Neural crest cell (in vitro differentiated cells): ENCODE results near the gene WNT3. TPM values are rescaled to one million over a fixed set of nuclear protein-coding genes. Genes with fewer than 3 reads are reported as not detected.
A peak's percentile ranks its signal among the peaks of the same experiment; 100 is the strongest.

ENCODE experiments used
- DNase-seq: peaks from one replicate; pipeline ENCODE4 v3.0.0; 2021; ENCODE audit warnings: low read depth, mixed read lengths, low spot score
- H3K27ac Mint-ChIP-seq: one replicate; pipeline ENCODE4 v1.8.0; 2021; ENCODE audit warnings: mild to moderate bottlenecking, mixed read lengths; ENCODE audit not compliant: unreplicated experiment
- H3K27me3 Mint-ChIP-seq: 2 replicates; pipeline ENCODE4 v1.8.0; 2021; ENCODE audit warnings: low read depth, mild to moderate bottlenecking, mixed read lengths
- H3K36me3 Mint-ChIP-seq: 2 replicates; pipeline ENCODE4 v1.8.0; 2021; ENCODE audit warnings: low read depth, mild to moderate bottlenecking, mixed read lengths
- H3K4me1 Mint-ChIP-seq: 2 replicates; pipeline ENCODE4 v1.8.0; 2021; ENCODE audit warnings: mixed read lengths
- H3K4me3 Mint-ChIP-seq: one replicate; pipeline ENCODE4 v1.8.0; 2021; ENCODE audit warnings: mild to moderate bottlenecking, mixed read lengths
- H3K9me3 Mint-ChIP-seq: 2 replicates; pipeline ENCODE4 v1.8.0; 2021; ENCODE audit warnings: mixed read lengths
- CTCF ChIP-seq: fragments of 200-600 bp; sonication (generic); conservative IDR thresholded peaks from 2 replicates; pipeline ENCODE4 v1.5.0; 2021; ENCODE audit warnings: antibody characterized with exemption, mild to moderate bottlenecking
- long read RNA-seq: library from polyadenylated mRNA; unstranded; transcript quantifications from one replicate; pipeline ENCODE4 v2.0.0, GENCODE V29; 2020
- total RNA-seq: library from RNA; stranded (reverse); gene quantifications from 2 replicates; pipeline ENCODE4 v1.2.1, GENCODE V29; 2021

The WNT3 gene
- 8.4 and 9.3 TPM in 2 replicates for total RNA-seq
- long read RNA-seq, partial matches to known transcripts, result 3 of 4 reads
- long read RNA-seq, other reads (novel, unspliced or antisense), result 0 of 4 reads

GRCh38 chr17:46818316-46818928, at the start of gene WNT3:
WNT3 (minus strand) TSS chr17:46818692; CDS start chr17:46818597, 95 bp downstream.
- peaks cover 82% of the 10 kb centered on the region for H3K27me3 Mint-ChIP-seq
- DNase-seq, result no peak
- no peak for TF ChIP-seq CTCF
- no peaks in the 10 kb centered on the region for H3K36me3 Mint-ChIP-seq
- H3K4me3 Mint-ChIP-seq, result peak within 1 kb of the TSS; percentile 80
- peaks cover 20% of the 10 kb centered on the region for H3K4me1 Mint-ChIP-seq
- no peak within 1 kb of the TSS for H3K27ac Mint-ChIP-seq
- H3K9me3 Mint-ChIP-seq, result no peaks in the 10 kb centered on the region

GRCh38 chr17:46866747-46867146, 48.3 kb upstream of the WNT3 start:
- DNase-seq, result no peak
- Mint-ChIP-seq H3K27ac (no peak overlapping the region), H3K9me3 (no peaks in the 10 kb centered on the region), H3K4me3 (no peak overlapping the region), H3K27me3 (peaks cover 9% of the 10 kb centered on the region), H3K4me1 (peaks cover 5% of the 10 kb centered on the region), H3K36me3 (no peaks in the 10 kb centered on the region)
- no peak for TF ChIP-seq CTCF

GRCh38 chr17:46866325-46866724, 47.8 kb upstream of the WNT3 start:
- Mint-ChIP-seq H3K9me3 (no peaks in the 10 kb centered on the region), H3K27me3 (peaks cover 9% of the 10 kb centered on the region), H3K4me1 (peaks cover 5% of the 10 kb centered on the region), H3K36me3 (no peaks in the 10 kb centered on the region), H3K4me3 (no peak overlapping the region), H3K27ac (no peak overlapping the region)
- no peak for DNase-seq
- no peak for TF ChIP-seq CTCF

- H3K4me3 Mint-ChIP-seq, result no peak overlapping the region
- DNase-seq, result no peak
- TF ChIP-seq CTCF, result no peak
- H3K36me3 Mint-ChIP-seq, result no peaks in the 10 kb centered on the region
- peaks cover 5% of the 10 kb centered on the region for H3K4me1 Mint-ChIP-seq
- no peaks in the 10 kb centered on the region for H3K9me3 Mint-ChIP-seq
- H3K27me3 Mint-ChIP-seq, result peaks cover 9% of the 10 kb centered on the region
- no peak overlapping the region for H3K27ac Mint-ChIP-seq
These were observed 46.6 kb upstream of the WNT3 start for GRCh38 chr17:46865100-46865499.

- Mint-ChIP-seq H3K4me1 (peaks cover 5% of the 10 kb centered on the region), H3K9me3 (no peaks in the 10 kb centered on the region), H3K27me3 (peaks cover 9% of the 10 kb centered on the region), H3K36me3 (no peaks in the 10 kb centered on the region), H3K27ac (peak overlapping the region; percentile 10), H3K4me3 (no peak overlapping the region)
- no peak for DNase-seq
- TF ChIP-seq CTCF, result no peak
These were observed 45.1 kb upstream of the WNT3 start for GRCh38 chr17:46863383-46864121.
